ENCODE data around the gene ABCG1.

- TF ChIP-seq CTCF (conservative IDR thresholded peaks at IDR 0.05 in 1 of 2, IDR thresholded peaks at IDR 0.05 in 1 of 2; ENCODE audit: low read depth in 1 of 2, low read length in 2 of 2) (no peak), EZH2 (IDR thresholded peaks at IDR 0.05; ENCODE audit: low read length, missing control alignments) (no peak)
These were observed 60.5 kb downstream of the ABCG1 start for GRCh38 chr21:42279341-42279871.
